Lower leg skin (tissue), 4 donors: ENCODE data around the gene SPINT1. TPM values are rescaled to one million over a fixed set of nuclear protein-coding genes. Genes with fewer than 3 reads are reported as not detected.

ENCODE experiments used
- DNase-seq, 2 donors: peaks; one replicate each; pipeline ENCODE4 v3.0.0-alpha.2; 2019; ENCODE audit warnings: low spot score in 2 of 2
- H3K4me3 ChIP-seq: fragments of 200-600 bp; sonication (generic); 2 replicates; pipeline ENCODE4 v1.5.1; 2017; ENCODE audit warnings: mild to moderate bottlenecking, low read depth; ENCODE audit not compliant: poor library complexity, severe bottlenecking
- CTCF ChIP-seq, 3 donors: fragments of 450-650 bp; IDR thresholded peaks; one replicate each; pipeline ENCODE4 v1.5.1; 2016; ENCODE audit warnings: antibody characterized with exemption in 3 of 3, mild to moderate bottlenecking in 3 of 3, moderate library complexity in 2 of 3
- POLR2A ChIP-seq, 2 donors: fragments of 450-650 bp; IDR thresholded peaks; one replicate each; pipeline ENCODE4 v1.6.1; 2016 to 2017; ENCODE audit warnings: antibody characterized with exemption in 2 of 2, mild to moderate bottlenecking in 1 of 2, moderate library complexity in 1 of 2
- WGBS, 2 donors: methylation state at CpG; one replicate each; pipeline ENCODE4 v1.1.5; 2018; 5-methylcytosine and 5-hydroxymethylcytosine counted together
- intact Hi-C: fragments of 100-400 bp; cut with DNase I; formaldehyde crosslinking; loops from one replicate; pipeline ENCODE4 v1.15.0; 2023; ENCODE audit warnings: low total_unique reads
- total RNA-seq, 4 donors: library from RNA; depleted of rRNA; stranded (reverse); fragments of >200 nt; gene quantifications; one replicate each; pipeline ENCODE4 v1.1.0, GENCODE V29; 2016

The SPINT1 gene
- total RNA-seq, 4 donors from 2014 or later, result 428 to 515 (median 502) TPM

GRCh38 chr15:40873694-40874561 is 30.1 kb downstream of the SPINT1 start, which contains the start of gene RHOV:
Gene RHOV, minus strand, starts transcription at chr15:40874234. Its CDS starts 95 bp downstream, at chr15:40874139.
- TF ChIP-seq POLR2A (IDR thresholded peaks at IDR 0.05), result no peak
- TF ChIP-seq CTCF (IDR thresholded peaks at IDR 0.05), result no peak
- peak within 1 kb of the TSS; percentile 45 for H3K4me3 ChIP-seq
- DNase-seq, result peak in 1 of 2 donors; percentile 93
- intact Hi-C loops, result no loop called here
- WGBS, 2 donors, result 1% methylated on average over 25 to 39 of the region's 74 CpGs

- TF ChIP-seq CTCF (IDR thresholded peaks at IDR 0.05), result no peak
- no peak for TF ChIP-seq POLR2A (IDR thresholded peaks at IDR 0.05)
- no peak overlapping the region for H3K4me3 ChIP-seq
- no peak for DNase-seq
- intact Hi-C loops, result loop anchor here (5.0 kb wide), 1 partner anchor 959 kb away; no protein-coding TSS in a partner anchor
- WGBS, 2 donors, result 70 to 82% methylated on average over 6 of the region's 6 CpGs
Measured at GRCh38 chr15:40875991-40876730, 32.3 kb downstream of the SPINT1 start.

GRCh38 chr15:40877694-40878093 is 33.8 kb downstream of the SPINT1 start:
- TF ChIP-seq CTCF (IDR thresholded peaks at IDR 0.05) (no peak), POLR2A (IDR thresholded peaks at IDR 0.05) (no peak)
- 59 to 66% methylated on average over 2 of the region's 2 CpGs for WGBS, 2 donors
- no peak overlapping the region for H3K4me3 ChIP-seq
- intact Hi-C loops, result loop anchor here (5.0 kb wide), 1 partner anchor 960 kb away; no protein-coding TSS in a partner anchor
- no peak for DNase-seq

- intact Hi-C loops, result loop anchor here (5.0 kb wide), 1 partner anchor 961 kb away; no protein-coding TSS in a partner anchor
- H3K4me3 ChIP-seq, result no peak overlapping the region
- WGBS, 2 donors, result 46 to 53% methylated on average over 1 of the region's 1 CpG
- no peak for DNase-seq
- no peak for TF ChIP-seq POLR2A (IDR thresholded peaks at IDR 0.05)
- TF ChIP-seq CTCF (IDR thresholded peaks at IDR 0.05), result no peak
Measured at GRCh38 chr15:40878785-40879184, 34.9 kb downstream of the SPINT1 start.

- TF ChIP-seq POLR2A (IDR thresholded peaks at IDR 0.05), result no peak
- TF ChIP-seq CTCF (IDR thresholded peaks at IDR 0.05), result no peak
- no peak for DNase-seq
- H3K4me3 ChIP-seq, result no peak overlapping the region
- intact Hi-C loops, result loop anchor here (5.0 kb wide), 1 partner anchor 962 kb away; no protein-coding TSS in a partner anchor
- 60 to 64% methylated on average over 6 of the region's 6 CpGs for WGBS, 2 donors
Measured at GRCh38 chr15:40879609-40880008, 35.8 kb downstream of the SPINT1 start.
